Kidney (tissue), 14 donors: ENCODE measurements around the gene ASTN1. TPM values are rescaled to one million over a fixed set of nuclear protein-coding genes. Genes with fewer than 3 reads are reported as not detected.
A peak's percentile ranks its signal among the peaks of the same experiment; 100 is the strongest.

Experiments
- DNase-seq, 5 donors: peaks; one replicate each; pipeline ENCODE4 v3.0.0-alpha.2; 2013 to 2020
- FAIRE-seq: peaks from 2 replicates; lab custom pipeline; 2012; peaks lifted over from hg19 to GRCh38; lab: Jason Lieb, UNC
- H3K27ac ChIP-seq, 2 donors: one replicate each; pipeline ENCODE4 v1.7.0; 2013; ENCODE audit warnings: low read depth in 2 of 2, low read length in 2 of 2, inconsistent platforms in 1 of 2
- H3K27me3 ChIP-seq: one replicate; pipeline ENCODE4 v1.7.1; 2013; ENCODE audit warnings: low read length, inconsistent platforms; ENCODE audit not compliant: control insufficient read depth, insufficient read depth
- H3K36me3 ChIP-seq, 3 donors: one replicate each; pipeline versions ENCODE4 v1.7.0 to v1.7.1; 2013; ENCODE audit warnings: low read length in 3 of 3, control low read depth in 1 of 3, inconsistent platforms in 1 of 3; ENCODE audit not compliant: insufficient read depth in 3 of 3, control insufficient read depth in 2 of 3
- H3K4me1 ChIP-seq, 3 donors: one replicate each; pipeline versions ENCODE4 v1.7.0 to v1.7.1; 2013; ENCODE audit warnings: low read length in 3 of 3, inconsistent platforms in 1 of 3, low read depth in 1 of 3; ENCODE audit not compliant: control insufficient read depth in 2 of 3, insufficient read depth in 2 of 3
- H3K4me3 ChIP-seq, 3 donors: one replicate each; pipeline versions ENCODE4 v1.7.0 to v1.8.1; 2013; ENCODE audit warnings: low read length in 3 of 3, control low read depth in 1 of 3, inconsistent platforms in 1 of 3
- H3K9ac ChIP-seq, 3 donors: one replicate each; pipeline versions ENCODE4 v1.7.0 to v1.7.1; 2013; ENCODE audit warnings: low read length in 3 of 3, control low read depth in 1 of 3, inconsistent platforms in 1 of 3
- H3K9me3 ChIP-seq, 3 donors: one replicate each; pipeline versions ENCODE4 v1.7.0 to v1.7.1; 2013; ENCODE audit warnings: low read length in 3 of 3, control low read depth in 1 of 3, inconsistent platforms in 1 of 3; ENCODE audit not compliant: control insufficient read depth in 2 of 3, insufficient read depth in 1 of 3
- intact Hi-C: fragments of 100-400 bp; cut with DNase I; formaldehyde crosslinking; loops from one replicate; pipeline ENCODE4 v1.11.1; 2022
- polyA plus RNA-seq: library from polyadenylated mRNA; stranded (reverse); fragments of 350-450 nt; fragmentation: Illumina TruSeq; extraction: RNeasy Lipid Tissue Mini Kit (QIAGEN cat#74804); gene quantifications from one replicate; pipeline ENCODE4 v1.2.3, GENCODE V29; 2014; ENCODE audit warnings: low read depth, low replicate concordance; ENCODE audit not compliant: insufficient read depth
- total RNA-seq: library from RNA; stranded (reverse); fragmentation: NEBNext Ultra II Directional; extraction: Animal tissue kit (Norgen Biotek cat#: 25700); gene quantifications from one replicate; pipeline ENCODE4 v1.2.1, GENCODE V29; 2021
- TF ChIP-seq, protein P1 (sequence below): IDR thresholded peaks from 3 replicates; pipeline ENCODE4 v1.5.1; 2012; ENCODE audit warnings: mild to moderate bottlenecking, moderate library complexity, borderline replicate concordance; ENCODE audit not compliant: insufficient read depth; ENCODE audit errors: extremely low read depth
- donor health status: control.
- donor health status: control.
- donor health status: control.
- donor health status: control.
- donor health status: control.
- donor health status: DM: yes; HTN: yes; CAD: no.
- donor health status: Normal renal cell carcinoma (clear cell type).

ASTN1 gene
- total and polyA plus RNA-seq, 2 donors from 2014 or later, result 0.19 to 0.25 TPM

DNA sequence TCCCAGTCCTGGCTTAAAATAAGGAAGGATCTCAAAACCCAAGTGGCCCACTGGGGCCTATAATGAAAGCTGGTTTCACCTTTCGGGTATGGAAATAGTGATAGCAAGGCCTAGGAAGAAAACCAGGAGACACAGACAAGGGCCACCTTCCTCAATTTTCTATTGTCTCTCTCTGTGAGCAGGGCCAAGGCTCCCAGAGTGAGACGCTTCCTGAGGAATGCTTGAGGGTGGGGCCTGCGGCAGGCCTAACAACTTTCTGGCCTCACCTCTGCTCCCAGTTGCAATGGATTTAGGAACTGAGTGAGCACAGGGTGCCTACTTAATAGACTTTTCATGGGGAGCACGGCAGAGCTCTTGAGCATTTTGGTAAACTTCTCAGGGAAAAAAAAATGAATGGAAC, 300.9 kb downstream of the ASTN1 start:
- no peak overlapping the region for H3K4me3 ChIP-seq
- no peaks in the 10 kb centered on the region for H3K36me3 ChIP-seq
- TF ChIP-seq, protein P1, sequence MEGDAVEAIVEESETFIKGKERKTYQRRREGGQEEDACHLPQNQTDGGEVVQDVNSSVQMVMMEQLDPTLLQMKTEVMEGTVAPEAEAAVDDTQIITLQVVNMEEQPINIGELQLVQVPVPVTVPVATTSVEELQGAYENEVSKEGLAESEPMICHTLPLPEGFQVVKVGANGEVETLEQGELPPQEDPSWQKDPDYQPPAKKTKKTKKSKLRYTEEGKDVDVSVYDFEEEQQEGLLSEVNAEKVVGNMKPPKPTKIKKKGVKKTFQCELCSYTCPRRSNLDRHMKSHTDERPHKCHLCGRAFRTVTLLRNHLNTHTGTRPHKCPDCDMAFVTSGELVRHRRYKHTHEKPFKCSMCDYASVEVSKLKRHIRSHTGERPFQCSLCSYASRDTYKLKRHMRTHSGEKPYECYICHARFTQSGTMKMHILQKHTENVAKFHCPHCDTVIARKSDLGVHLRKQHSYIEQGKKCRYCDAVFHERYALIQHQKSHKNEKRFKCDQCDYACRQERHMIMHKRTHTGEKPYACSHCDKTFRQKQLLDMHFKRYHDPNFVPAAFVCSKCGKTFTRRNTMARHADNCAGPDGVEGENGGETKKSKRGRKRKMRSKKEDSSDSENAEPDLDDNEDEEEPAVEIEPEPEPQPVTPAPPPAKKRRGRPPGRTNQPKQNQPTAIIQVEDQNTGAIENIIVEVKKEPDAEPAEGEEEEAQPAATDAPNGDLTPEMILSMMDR, result no peak
- no peaks in the 10 kb centered on the region for H3K4me1 ChIP-seq
- no peak for DNase-seq
- no peaks in the 10 kb centered on the region for H3K9me3 ChIP-seq
- no peak for FAIRE-seq
- intact Hi-C loops, result no loop called here
- H3K9ac ChIP-seq, result no peak overlapping the region
- no peaks in the 10 kb centered on the region for H3K27me3 ChIP-seq
- no peak overlapping the region for H3K27ac ChIP-seq

DNA sequence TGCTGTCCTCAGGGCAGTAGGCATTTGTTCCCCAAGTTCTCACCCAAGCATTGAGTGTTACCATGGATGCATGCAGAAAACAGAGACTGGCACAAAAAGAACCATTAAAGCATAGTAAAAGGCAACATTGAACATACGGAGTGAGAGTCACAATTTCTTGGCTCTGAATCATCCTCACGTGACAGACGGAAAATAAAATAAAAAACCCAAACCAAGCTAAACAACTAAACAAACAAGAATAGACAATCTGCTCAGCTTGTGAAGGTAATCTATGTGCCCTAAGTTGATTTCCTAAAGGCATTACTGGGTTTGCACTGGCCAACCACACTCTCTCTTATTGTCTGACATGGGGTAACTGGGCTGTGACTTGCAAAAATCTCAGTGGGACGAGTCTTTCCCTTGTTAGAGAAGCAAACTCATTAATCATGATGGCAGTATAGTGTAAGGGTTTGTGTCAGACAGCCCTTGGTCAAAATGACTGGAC, 306.0 kb downstream of the ASTN1 start:
- Histone ChIP-seq H3K27ac (no peak overlapping the region), H3K9me3 (no peaks in the 10 kb centered on the region), H3K9ac (no peak overlapping the region), H3K27me3 (no peaks in the 10 kb centered on the region), H3K4me1 (no peaks in the 10 kb centered on the region), H3K36me3 (no peaks in the 10 kb centered on the region), H3K4me3 (no peak overlapping the region)
- intact Hi-C loops, result no loop called here
- FAIRE-seq (no peak), DNase-seq (peak in 2 of 5 donors; percentile 24 to 39)
- TF ChIP-seq, protein P1, result no peak

DNA sequence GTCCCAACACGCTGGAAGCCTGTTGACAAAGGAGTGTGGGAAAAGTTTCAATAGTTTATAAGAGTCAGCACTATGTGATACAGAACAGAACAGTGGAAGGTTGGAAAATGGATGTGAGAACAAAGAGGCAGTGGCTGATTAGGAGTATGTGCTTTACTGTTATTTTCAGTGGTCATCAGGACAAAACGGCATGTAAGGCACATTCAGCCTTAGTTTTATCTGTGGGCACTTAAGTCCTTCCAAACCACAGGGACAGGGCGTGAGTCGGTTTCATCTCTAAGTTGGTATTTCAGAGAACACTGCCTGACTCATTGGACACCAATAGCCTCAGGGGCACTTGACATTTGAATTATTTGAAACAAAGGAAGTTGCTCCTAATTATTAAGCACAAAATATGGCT, 306.9 kb downstream of the ASTN1 start:
- H3K9ac ChIP-seq, result no peak overlapping the region
- intact Hi-C loops, result no loop called here

More for the DNA sequence above, 306.9 kb downstream of the ASTN1 start:
- TF ChIP-seq, protein P1, result no peak
- no peak for FAIRE-seq
- H3K4me1 ChIP-seq, result no peaks in the 10 kb centered on the region
- no peaks in the 10 kb centered on the region for H3K27me3 ChIP-seq
- H3K4me3 ChIP-seq, result no peak overlapping the region
- H3K36me3 ChIP-seq, result no peaks in the 10 kb centered on the region
- no peak for DNase-seq
- H3K9me3 ChIP-seq, result no peaks in the 10 kb centered on the region
- no peak overlapping the region for H3K27ac ChIP-seq
